ENCODE measurements around the gene PCDHA11. TPM values are rescaled to one million over a fixed set of nuclear protein-coding genes. Genes with fewer than 3 reads are reported as not detected.

The PCDHA11 gene
- polyA plus RNA-seq, 3 donors: not detected

GRCh38 chr5:140883927-140884697, 15.4 kb downstream of the PCDHA11 start:
- H3K4me1 ChIP-seq (ENCODE audit: control insufficient read depth in 1 of 2, insufficient read depth in 2 of 2, low read length in 2 of 2): no peaks in the 10 kb centered on the region
- H3K36me3 ChIP-seq (replicated peaks in 1 of 2; ENCODE audit: control insufficient read depth in 1 of 2, insufficient read depth in 2 of 2, low read length in 2 of 2): no peaks in the 10 kb centered on the region
- H3K79me2 ChIP-seq (ENCODE audit: insufficient read depth, low read length): no peaks in the 10 kb centered on the region
- H3K27ac ChIP-seq (ENCODE audit: low read depth in 1 of 2, low read length in 2 of 2): no peak overlapping the region
- H3K27me3 ChIP-seq (ENCODE audit: control insufficient read depth in 2 of 2, insufficient read depth in 2 of 2, low read length in 2 of 2): peaks cover 0 to 18% of the 10 kb centered on the region in 2 donors
- TF ChIP-seq CTCF (IDR thresholded peaks at IDR 0.05): no peak
- H3K4me2 ChIP-seq (replicated peaks; ENCODE audit: extremely low read depth, low read length, poor library complexity, severe bottlenecking): no peak overlapping the region
- H3K4me1 Mint-ChIP-seq: no peaks in the 10 kb centered on the region
- no peak overlapping the region for H3K4me3 Mint-ChIP-seq
- H3K4me3 ChIP-seq (replicated peaks in 1 of 3; ENCODE audit: low read depth in 2 of 3, low read length in 3 of 3): no peak overlapping the region
- H3K9me3 Mint-ChIP-seq: peaks cover 32 to 45% (median 34%) of the 10 kb centered on the region in 7 donors
- peaks cover 2 to 32% (median 19%) of the 10 kb centered on the region in 3 donors for H3K27me3 Mint-ChIP-seq (ENCODE audit: low read depth in 3 of 3)
- H4K20me1 ChIP-seq (ENCODE audit: insufficient read depth, low read length): no peaks in the 10 kb centered on the region
- 37% methylated on average over 76 of the region's 79 CpGs for WGBS (ENCODE audit: insufficient coverage)
- H3K36me3 Mint-ChIP-seq: no peaks in the 10 kb centered on the region
- no peak overlapping the region for H3K27ac Mint-ChIP-seq
- H2AFZ ChIP-seq (ENCODE audit: insufficient read depth, low read depth, low read length, poor library complexity, severe bottlenecking): no peak overlapping the region
- H3K9me3 ChIP-seq (replicated peaks in 1 of 2; ENCODE audit: control insufficient read depth in 1 of 2, insufficient read depth in 1 of 2, low read length in 2 of 2): peaks cover 34 to 35% of the 10 kb centered on the region in 2 donors
- no peak for DNase-seq
- intact Hi-C loops (cut with micrococcal nuclease): no loop called here
- H3K9ac ChIP-seq (ENCODE audit: insufficient read depth, low read length, poor library complexity, severe bottlenecking): no peak overlapping the region

- Mint-ChIP-seq H3K9me3 (peaks cover 7 to 32% (median 18%) of the 10 kb centered on the region in 7 donors), H3K4me1 (no peaks in the 10 kb centered on the region), H3K4me3 (no peak overlapping the region), H3K36me3 (no peaks in the 10 kb centered on the region), H3K27me3 (ENCODE audit: low read depth in 3 of 3) (peaks cover 0 to 4% (median 2%) of the 10 kb centered on the region in 3 donors), H3K27ac (no peak overlapping the region)
- H3K36me3 ChIP-seq (replicated peaks in 1 of 2; ENCODE audit: control insufficient read depth in 1 of 2, insufficient read depth in 2 of 2, low read length in 2 of 2): no peaks in the 10 kb centered on the region
- DNase-seq: no peak
- intact Hi-C loops (cut with micrococcal nuclease): no loop called here
- H3K9me3 ChIP-seq (replicated peaks in 1 of 2; ENCODE audit: control insufficient read depth in 1 of 2, insufficient read depth in 1 of 2, low read length in 2 of 2): peaks cover 18 to 21% of the 10 kb centered on the region in 2 donors
- H2AFZ ChIP-seq (ENCODE audit: insufficient read depth, low read depth, low read length, poor library complexity, severe bottlenecking): no peak overlapping the region
- H3K9ac ChIP-seq (ENCODE audit: insufficient read depth, low read length, poor library complexity, severe bottlenecking): no peak overlapping the region
- no peak overlapping the region for H3K27ac ChIP-seq (ENCODE audit: low read depth in 1 of 2, low read length in 2 of 2)
- H3K4me3 ChIP-seq (replicated peaks in 1 of 3; ENCODE audit: low read depth in 2 of 3, low read length in 3 of 3): no peak overlapping the region
- no peak overlapping the region for H3K4me2 ChIP-seq (replicated peaks; ENCODE audit: extremely low read depth, low read length, poor library complexity, severe bottlenecking)
- no peaks in the 10 kb centered on the region for H3K79me2 ChIP-seq (ENCODE audit: insufficient read depth, low read length)
- no peak for TF ChIP-seq CTCF (IDR thresholded peaks at IDR 0.05)
- H3K4me1 ChIP-seq (ENCODE audit: control insufficient read depth in 1 of 2, insufficient read depth in 2 of 2, low read length in 2 of 2): no peaks in the 10 kb centered on the region
- WGBS (ENCODE audit: insufficient coverage): 100% methylated on average over 1 of the region's 1 CpG
- no peaks in the 10 kb centered on the region for H3K27me3 ChIP-seq (ENCODE audit: control insufficient read depth in 2 of 2, insufficient read depth in 2 of 2, low read length in 2 of 2)
- H4K20me1 ChIP-seq (ENCODE audit: insufficient read depth, low read length): no peaks in the 10 kb centered on the region
Measured at GRCh38 chr5:140916325-140916724, 47.6 kb downstream of the PCDHA11 start.

Other genes starting within 250 kb of the PCDHA11 start
- gene CD14, start 235.8 kb upstream of the PCDHA11 start, polyA plus RNA-seq: 1,000 to 10,000 TPM; 1,687 to 3,095 (median 2,434) TPM
- 10 to 100 TPM in 2 of 3 donors, 1 to 10 TPM in 1; 9.8 to 45.5 (median 12.6) TPM for gene TMCO6, start 229.5 kb upstream of the PCDHA11 start, polyA plus RNA-seq
- gene NDUFA2, start 221.3 kb upstream of the PCDHA11 start, polyA plus RNA-seq: 100 to 1,000 TPM in 2 of 3 donors, 10 to 100 TPM in 1; 90.1 to 246 (median 207) TPM
- 10 to 100 TPM; 58.3 to 86.6 (median 80.9) TPM for gene IK, start 221.1 kb upstream of the PCDHA11 start, polyA plus RNA-seq
- 10 to 100 TPM; 11.2 to 36.8 (median 13.3) TPM for gene WDR55, start 204.1 kb upstream of the PCDHA11 start, polyA plus RNA-seq
- gene DND1, start 195.4 kb upstream of the PCDHA11 start, polyA plus RNA-seq: 1 to 10 TPM in 1 of 3 donors, not detected in 2; 2.3 TPM
- gene HARS1, start 177.6 kb upstream of the PCDHA11 start, polyA plus RNA-seq: 10 to 100 TPM; 28.4 to 34.3 (median 31.9) TPM
- 10 to 100 TPM in 1 of 3 donors, 1 to 10 TPM in 2; 6.4 to 26.1 (median 8.3) TPM for gene HARS2, start 177.5 kb upstream of the PCDHA11 start, polyA plus RNA-seq
- gene ZMAT2, start 168.5 kb upstream of the PCDHA11 start, polyA plus RNA-seq: 10 to 100 TPM; 22.5 to 59.5 (median 52.5) TPM
- gene PCDHA1, start 82.8 kb upstream of the PCDHA11 start, polyA plus RNA-seq: not detected
- gene PCDHA2, start 74.1 kb upstream of the PCDHA11 start, polyA plus RNA-seq: not detected
- gene PCDHA3, start 67.9 kb upstream of the PCDHA11 start, polyA plus RNA-seq: not detected
- not detected for gene PCDHA4, start 61.9 kb upstream of the PCDHA11 start, polyA plus RNA-seq
- gene PCDHA5, start 47.3 kb upstream of the PCDHA11 start, polyA plus RNA-seq: not detected
- gene PCDHA6, start 41.0 kb upstream of the PCDHA11 start, polyA plus RNA-seq: not detected
- gene PCDHA7, start 34.7 kb upstream of the PCDHA11 start, polyA plus RNA-seq: not detected
- gene PCDHA8, start 27.8 kb upstream of the PCDHA11 start, polyA plus RNA-seq: not detected
- not detected for gene PCDHA9, start 20.6 kb upstream of the PCDHA11 start, polyA plus RNA-seq
- gene PCDHA10, start 13.1 kb upstream of the PCDHA11 start, polyA plus RNA-seq: not detected
- not detected for gene PCDHA12, start 6.4 kb downstream of the PCDHA11 start, polyA plus RNA-seq
- gene PCDHA13, start 13.2 kb downstream of the PCDHA11 start, polyA plus RNA-seq: not detected
- not detected for gene PCDHAC1, start 57.3 kb downstream of the PCDHA11 start, polyA plus RNA-seq
- gene PCDHAC2, start 97.5 kb downstream of the PCDHA11 start, polyA plus RNA-seq: not detected
- gene PCDHB1, start 182.4 kb downstream of the PCDHA11 start, polyA plus RNA-seq: not detected
- gene PCDHB2, start 225.7 kb downstream of the PCDHA11 start, polyA plus RNA-seq: not detected
- not detected for gene PCDHB3, start 231.5 kb downstream of the PCDHA11 start, polyA plus RNA-seq